ENCODE measurements around the gene COMMD1.

The COMMD1 gene

DNA sequence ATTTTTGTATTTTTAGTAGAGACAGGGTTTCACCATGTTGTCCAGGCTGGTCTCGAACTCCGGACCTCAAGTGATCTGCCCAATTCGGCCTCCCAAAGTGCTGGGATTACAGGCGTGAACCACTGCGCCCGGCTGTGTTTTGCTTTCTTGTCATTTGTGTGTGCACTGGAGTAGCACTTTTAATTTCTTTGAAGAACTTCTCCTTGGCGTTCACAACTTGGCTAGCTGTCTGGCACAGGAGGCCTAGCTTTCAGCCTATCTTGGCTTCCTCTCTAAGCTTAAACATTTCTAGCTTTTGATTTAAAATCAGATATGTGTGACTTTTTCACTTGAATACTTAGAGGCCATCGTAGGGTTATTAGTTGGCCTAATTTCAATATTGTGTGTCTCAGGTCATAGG, 93.0 kb downstream of the COMMD1 start:
- no peak for TF ChIP-seq POLR2AphosphoS5 (IDR thresholded peaks at IDR 0.05; ENCODE audit: low read depth, low read length)
- TF ChIP-seq SIN3A (IDR thresholded peaks at IDR 0.05; ENCODE audit: borderline replicate concordance, insufficient read depth, low read length) = no peak
- TF ChIP-seq, protein P1, sequence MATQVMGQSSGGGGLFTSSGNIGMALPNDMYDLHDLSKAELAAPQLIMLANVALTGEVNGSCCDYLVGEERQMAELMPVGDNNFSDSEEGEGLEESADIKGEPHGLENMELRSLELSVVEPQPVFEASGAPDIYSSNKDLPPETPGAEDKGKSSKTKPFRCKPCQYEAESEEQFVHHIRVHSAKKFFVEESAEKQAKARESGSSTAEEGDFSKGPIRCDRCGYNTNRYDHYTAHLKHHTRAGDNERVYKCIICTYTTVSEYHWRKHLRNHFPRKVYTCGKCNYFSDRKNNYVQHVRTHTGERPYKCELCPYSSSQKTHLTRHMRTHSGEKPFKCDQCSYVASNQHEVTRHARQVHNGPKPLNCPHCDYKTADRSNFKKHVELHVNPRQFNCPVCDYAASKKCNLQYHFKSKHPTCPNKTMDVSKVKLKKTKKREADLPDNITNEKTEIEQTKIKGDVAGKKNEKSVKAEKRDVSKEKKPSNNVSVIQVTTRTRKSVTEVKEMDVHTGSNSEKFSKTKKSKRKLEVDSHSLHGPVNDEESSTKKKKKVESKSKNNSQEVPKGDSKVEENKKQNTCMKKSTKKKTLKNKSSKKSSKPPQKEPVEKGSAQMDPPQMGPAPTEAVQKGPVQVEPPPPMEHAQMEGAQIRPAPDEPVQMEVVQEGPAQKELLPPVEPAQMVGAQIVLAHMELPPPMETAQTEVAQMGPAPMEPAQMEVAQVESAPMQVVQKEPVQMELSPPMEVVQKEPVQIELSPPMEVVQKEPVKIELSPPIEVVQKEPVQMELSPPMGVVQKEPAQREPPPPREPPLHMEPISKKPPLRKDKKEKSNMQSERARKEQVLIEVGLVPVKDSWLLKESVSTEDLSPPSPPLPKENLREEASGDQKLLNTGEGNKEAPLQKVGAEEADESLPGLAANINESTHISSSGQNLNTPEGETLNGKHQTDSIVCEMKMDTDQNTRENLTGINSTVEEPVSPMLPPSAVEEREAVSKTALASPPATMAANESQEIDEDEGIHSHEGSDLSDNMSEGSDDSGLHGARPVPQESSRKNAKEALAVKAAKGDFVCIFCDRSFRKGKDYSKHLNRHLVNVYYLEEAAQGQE (IDR thresholded peaks at IDR 0.05; ENCODE audit: insufficient read depth in 1 of 2, low read depth in 2 of 2, low read length in 2 of 2) = no peak
- TF ChIP-seq FOXP2 (optimal IDR thresholded peaks at IDR 0.05; ENCODE audit: borderline replicate concordance, extremely low read depth, extremely low read length, insufficient read depth) = no peak
- no peak for TF ChIP-seq TAF1 (IDR thresholded peaks at IDR 0.05; ENCODE audit: borderline replicate concordance, insufficient read depth, low read length)

- TF ChIP-seq TAF1 (IDR thresholded peaks at IDR 0.05; ENCODE audit: borderline replicate concordance, insufficient read depth, low read length) (no peak), POLR2AphosphoS5 (IDR thresholded peaks at IDR 0.05; ENCODE audit: low read depth, low read length) (no peak), SIN3A (IDR thresholded peaks at IDR 0.05; ENCODE audit: borderline replicate concordance, insufficient read depth, low read length) (no peak), FOXP2 (optimal IDR thresholded peaks at IDR 0.05; ENCODE audit: borderline replicate concordance, extremely low read depth, extremely low read length, insufficient read depth) (no peak)
- TF ChIP-seq, protein P1 (IDR thresholded peaks at IDR 0.05; ENCODE audit: insufficient read depth in 1 of 2, low read depth in 2 of 2, low read length in 2 of 2) = no peak
These were observed 95.1 kb downstream of the COMMD1 start for GRCh38 chr2:62000538-62000937.

GRCh38 chr2:62001431-62001830, 96.0 kb downstream of the COMMD1 start:
- TF ChIP-seq FOXP2 (optimal IDR thresholded peaks at IDR 0.05; ENCODE audit: borderline replicate concordance, extremely low read depth, extremely low read length, insufficient read depth) (no peak), SIN3A (IDR thresholded peaks at IDR 0.05; ENCODE audit: borderline replicate concordance, insufficient read depth, low read length) (no peak), TAF1 (IDR thresholded peaks at IDR 0.05; ENCODE audit: borderline replicate concordance, insufficient read depth, low read length) (no peak), POLR2AphosphoS5 (IDR thresholded peaks at IDR 0.05; ENCODE audit: low read depth, low read length) (no peak)
- TF ChIP-seq, protein P1 (IDR thresholded peaks at IDR 0.05; ENCODE audit: insufficient read depth in 1 of 2, low read depth in 2 of 2, low read length in 2 of 2) = no peak

DNA sequence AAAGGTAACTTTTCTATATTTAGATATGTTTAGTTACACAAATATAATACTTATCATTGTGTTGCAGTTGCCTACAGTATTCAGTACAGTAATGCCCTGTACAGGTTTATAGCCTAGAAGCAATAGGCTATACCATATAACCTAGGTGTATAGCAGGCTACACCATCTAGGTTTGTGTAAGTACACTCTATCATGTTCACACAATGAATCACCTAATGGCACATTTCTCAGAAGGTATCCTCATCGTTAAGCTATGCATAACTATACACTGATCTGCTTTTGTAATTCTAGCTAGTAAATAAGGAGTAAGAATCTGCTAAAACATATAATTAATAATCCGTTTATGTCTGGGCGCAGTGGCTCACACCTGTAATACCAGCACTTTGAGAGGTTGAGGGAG, 102.1 kb downstream of the COMMD1 start:
- TF ChIP-seq, protein P1 (IDR thresholded peaks at IDR 0.05; ENCODE audit: insufficient read depth in 1 of 2, low read depth in 2 of 2, low read length in 2 of 2) = no peak
- TF ChIP-seq TAF1 (IDR thresholded peaks at IDR 0.05; ENCODE audit: borderline replicate concordance, insufficient read depth, low read length) (no peak), SIN3A (IDR thresholded peaks at IDR 0.05; ENCODE audit: borderline replicate concordance, insufficient read depth, low read length) (no peak)

DNA sequence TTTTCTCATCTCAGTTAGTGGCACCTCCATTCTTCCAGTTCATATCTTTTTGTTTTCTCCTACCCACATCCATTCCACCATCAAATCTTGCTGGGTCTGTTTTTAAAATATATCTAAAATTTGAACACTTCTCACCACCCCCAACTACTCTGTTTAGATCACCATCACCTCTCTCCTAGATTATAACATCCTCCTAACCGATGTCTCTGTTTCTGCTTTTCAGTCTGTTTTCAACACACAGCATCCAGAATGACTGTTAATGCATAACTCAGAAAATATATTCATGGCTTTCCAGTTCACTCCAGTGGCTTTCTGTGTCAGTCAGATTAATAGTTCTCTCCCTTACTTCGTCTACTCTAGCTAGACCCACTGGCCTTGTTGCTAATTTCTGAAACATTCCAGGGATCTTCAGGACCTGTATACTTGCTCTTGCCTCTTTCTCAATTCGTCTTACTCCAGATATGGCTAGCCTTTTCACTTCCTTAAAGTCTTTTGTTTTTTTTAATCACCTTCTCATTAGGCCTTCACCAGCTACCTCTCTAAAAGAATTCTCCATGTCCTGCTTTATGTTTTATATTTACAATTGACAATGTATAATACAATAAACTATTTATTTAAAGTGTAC, 105.3 kb downstream of the COMMD1 start:
- TF ChIP-seq TAF1 (IDR thresholded peaks at IDR 0.05; ENCODE audit: borderline replicate concordance, insufficient read depth, low read length) = no peak
- no peak for TF ChIP-seq SIN3A (IDR thresholded peaks at IDR 0.05; ENCODE audit: borderline replicate concordance, insufficient read depth, low read length)
- TF ChIP-seq POLR2AphosphoS5 (IDR thresholded peaks at IDR 0.05; ENCODE audit: low read depth, low read length) = no peak
- TF ChIP-seq FOXP2 (optimal IDR thresholded peaks at IDR 0.05; ENCODE audit: borderline replicate concordance, extremely low read depth, extremely low read length, insufficient read depth) = no peak
- TF ChIP-seq, protein P1 (IDR thresholded peaks at IDR 0.05; ENCODE audit: insufficient read depth in 1 of 2, low read depth in 2 of 2, low read length in 2 of 2) = no peak
